HFFc6 (cell line): Measurements from ENCODE around the gene NDEL1. TPM values are rescaled to one million over a fixed set of nuclear protein-coding genes. Genes with fewer than 3 reads are reported as not detected.
"Not testable (repeated sequence)": the region's sequence is repeated elsewhere in the genome, so short reads cannot be mapped to it uniquely, and the experiment has no call there.

Experiments used
- DNase-seq: peaks from one replicate; pipeline ENCODE4 v3.0.0-alpha.2; 2018
- H3K27ac Mint-ChIP-seq: 2 replicates; pipeline ENCODE4 v1.8.0; 2020; ENCODE audit warnings: mild to moderate bottlenecking, mixed read lengths
- H3K27me3 Mint-ChIP-seq: 2 replicates; pipeline ENCODE4 v1.8.0; 2021; ENCODE audit warnings: mild to moderate bottlenecking, moderate library complexity, mixed read lengths; ENCODE audit not compliant: insufficient read depth
- H3K36me3 Mint-ChIP-seq: 2 replicates; pipeline ENCODE4 v1.8.0; 2021; ENCODE audit warnings: low read depth, mixed read lengths
- H3K4me1 Mint-ChIP-seq: 2 replicates; pipeline ENCODE4 v1.8.0; 2020; ENCODE audit warnings: low read depth, mixed read lengths
- H3K4me3 Mint-ChIP-seq: 2 replicates; pipeline ENCODE4 v1.8.0; 2020; ENCODE audit warnings: mild to moderate bottlenecking, moderate library complexity, mixed read lengths
- H3K9me3 Mint-ChIP-seq: 2 replicates; pipeline ENCODE4 v1.8.0; 2020; ENCODE audit warnings: mild to moderate bottlenecking, mixed read lengths
- total RNA-seq, 6 experiments: library from RNA; stranded (reverse); fragmentation: NEBNext Ultra II Directional; extraction: Animal tissue kit (Norgen Biotek cat#: 25700); gene quantifications; 2 replicates in 1 of 6; 3 replicates in 5 of 6; pipeline ENCODE4 v1.2.3, GENCODE V29; 2021
- TF ChIP-seq, protein P1 (sequence below): fragments of 200-600 bp; sonication (generic); IDR thresholded peaks from 2 replicates; pipeline ENCODE4 v1.5.0; 2021; ENCODE audit warnings: antibody characterized with exemption, mild to moderate bottlenecking

NDEL1 gene
- total RNA-seq, 6 experiments from 2014 or later, result 65.4 to 79.1 (median 69.2) TPM

DNA sequence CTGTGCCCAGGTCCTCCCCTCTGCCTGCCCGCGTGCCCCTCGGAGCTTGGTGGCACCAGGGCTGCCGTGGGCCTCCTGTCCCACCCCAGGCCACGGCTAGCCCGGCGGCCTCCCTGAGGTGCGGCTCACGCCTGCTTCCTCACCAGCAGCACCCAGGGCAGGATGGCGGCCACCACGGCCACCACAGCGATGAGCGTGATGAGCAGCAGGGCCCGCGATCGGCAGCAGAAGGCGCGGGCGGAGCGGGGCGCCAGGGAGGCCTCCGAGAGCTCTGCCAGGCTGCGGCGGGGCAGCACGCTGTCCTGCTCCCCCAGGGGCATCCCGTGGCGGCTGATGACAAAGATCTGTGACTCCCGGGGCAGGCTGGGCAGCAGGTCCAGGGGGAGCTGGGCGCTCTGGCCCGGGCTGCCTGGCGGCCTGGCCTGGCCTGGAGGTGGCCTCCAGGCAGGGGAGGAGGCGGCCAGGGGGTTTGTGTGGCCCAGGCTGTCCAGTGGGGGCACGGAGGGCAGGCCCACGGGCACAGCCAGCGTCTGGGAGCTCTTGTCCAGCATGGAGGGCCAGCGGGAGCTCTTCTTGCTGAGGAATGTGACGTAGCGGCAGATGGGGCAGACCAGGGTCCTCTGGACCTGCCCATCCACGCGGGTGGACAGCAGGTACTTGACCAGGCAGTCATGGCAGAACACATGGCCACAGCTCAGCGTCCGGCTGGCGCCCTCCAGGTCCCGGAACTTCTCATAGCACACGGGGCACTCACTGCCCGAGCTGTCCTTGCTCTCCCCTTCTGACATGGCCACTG, 42.8 kb upstream of the NDEL1 start:
- Mint-ChIP-seq H3K27ac (no peak overlapping the region), H3K27me3 (peaks cover 17% of the 10 kb centered on the region), H3K9me3 (no peaks in the 10 kb centered on the region), H3K36me3 (no peaks in the 10 kb centered on the region), H3K4me3 (no peak overlapping the region), H3K4me1 (peaks cover 19% of the 10 kb centered on the region)
- TF ChIP-seq, protein P1, sequence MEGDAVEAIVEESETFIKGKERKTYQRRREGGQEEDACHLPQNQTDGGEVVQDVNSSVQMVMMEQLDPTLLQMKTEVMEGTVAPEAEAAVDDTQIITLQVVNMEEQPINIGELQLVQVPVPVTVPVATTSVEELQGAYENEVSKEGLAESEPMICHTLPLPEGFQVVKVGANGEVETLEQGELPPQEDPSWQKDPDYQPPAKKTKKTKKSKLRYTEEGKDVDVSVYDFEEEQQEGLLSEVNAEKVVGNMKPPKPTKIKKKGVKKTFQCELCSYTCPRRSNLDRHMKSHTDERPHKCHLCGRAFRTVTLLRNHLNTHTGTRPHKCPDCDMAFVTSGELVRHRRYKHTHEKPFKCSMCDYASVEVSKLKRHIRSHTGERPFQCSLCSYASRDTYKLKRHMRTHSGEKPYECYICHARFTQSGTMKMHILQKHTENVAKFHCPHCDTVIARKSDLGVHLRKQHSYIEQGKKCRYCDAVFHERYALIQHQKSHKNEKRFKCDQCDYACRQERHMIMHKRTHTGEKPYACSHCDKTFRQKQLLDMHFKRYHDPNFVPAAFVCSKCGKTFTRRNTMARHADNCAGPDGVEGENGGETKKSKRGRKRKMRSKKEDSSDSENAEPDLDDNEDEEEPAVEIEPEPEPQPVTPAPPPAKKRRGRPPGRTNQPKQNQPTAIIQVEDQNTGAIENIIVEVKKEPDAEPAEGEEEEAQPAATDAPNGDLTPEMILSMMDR, result no peak
- no peak for DNase-seq

DNA sequence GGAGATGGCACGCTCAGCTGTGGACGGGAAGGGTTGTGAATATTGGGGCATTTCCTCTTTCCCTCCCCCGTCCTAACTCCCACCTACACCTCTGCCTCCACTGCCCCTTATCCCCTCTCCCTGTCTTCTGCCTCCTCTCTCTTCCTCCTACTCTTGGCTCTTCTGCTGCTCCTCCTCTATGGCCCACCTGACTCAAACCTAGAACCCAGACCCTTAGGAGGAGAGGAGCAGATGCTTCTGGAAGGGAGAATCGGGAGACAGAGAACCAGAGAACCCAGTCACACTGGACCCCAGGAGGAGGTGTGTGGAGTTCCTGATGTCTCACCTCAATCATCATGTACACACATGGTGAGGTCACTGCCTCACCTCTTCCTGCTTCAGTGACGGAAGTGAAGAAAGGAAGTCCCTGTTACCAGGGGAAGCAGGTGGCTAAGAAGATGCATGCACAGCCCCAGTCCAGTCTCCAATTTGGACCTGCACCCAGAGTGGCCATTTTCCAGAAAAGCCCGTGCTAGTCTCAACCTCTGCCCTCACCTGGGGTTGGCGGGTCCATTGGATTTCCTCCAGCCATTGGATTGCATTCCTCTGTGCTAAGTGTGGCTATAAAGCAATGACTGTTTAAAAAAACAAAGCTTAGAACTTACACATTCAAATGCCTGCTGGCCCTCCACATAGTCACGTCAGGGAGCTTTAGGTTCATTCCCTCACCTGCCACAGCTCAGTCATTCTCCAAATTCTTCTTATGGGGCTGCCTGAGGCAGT, 42.0 kb upstream of the NDEL1 start:
- no peak overlapping the region for H3K4me3 Mint-ChIP-seq
- no peak for DNase-seq
- H3K9me3 Mint-ChIP-seq, result no peaks in the 10 kb centered on the region
- TF ChIP-seq, protein P1, result no peak
- peaks cover 19% of the 10 kb centered on the region for H3K4me1 Mint-ChIP-seq
- H3K27ac Mint-ChIP-seq, result no peak overlapping the region
- H3K36me3 Mint-ChIP-seq, result no peaks in the 10 kb centered on the region
- peaks cover 22% of the 10 kb centered on the region for H3K27me3 Mint-ChIP-seq

DNA sequence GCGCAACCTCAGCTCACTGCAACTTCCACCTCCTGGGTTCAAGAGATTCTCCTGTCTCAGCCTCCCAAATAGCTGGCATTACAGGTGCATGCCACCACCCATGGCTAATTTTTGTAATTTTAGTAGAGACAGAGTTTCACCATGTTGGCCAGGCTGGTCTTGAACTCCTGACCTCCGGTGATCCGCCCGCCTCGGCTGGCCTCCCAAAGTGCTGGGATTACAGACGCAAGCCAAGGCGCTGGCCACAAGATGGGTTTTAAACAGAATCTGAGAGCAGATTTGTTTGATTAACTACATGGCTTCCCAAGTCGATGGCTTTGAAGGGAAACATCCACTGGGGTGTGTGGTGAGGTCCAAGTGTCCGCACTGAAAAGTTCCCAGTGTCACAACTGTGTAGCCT, 41.2 kb upstream of the NDEL1 start:
- H3K4me3 Mint-ChIP-seq, result not testable (repeated sequence)

DNA sequence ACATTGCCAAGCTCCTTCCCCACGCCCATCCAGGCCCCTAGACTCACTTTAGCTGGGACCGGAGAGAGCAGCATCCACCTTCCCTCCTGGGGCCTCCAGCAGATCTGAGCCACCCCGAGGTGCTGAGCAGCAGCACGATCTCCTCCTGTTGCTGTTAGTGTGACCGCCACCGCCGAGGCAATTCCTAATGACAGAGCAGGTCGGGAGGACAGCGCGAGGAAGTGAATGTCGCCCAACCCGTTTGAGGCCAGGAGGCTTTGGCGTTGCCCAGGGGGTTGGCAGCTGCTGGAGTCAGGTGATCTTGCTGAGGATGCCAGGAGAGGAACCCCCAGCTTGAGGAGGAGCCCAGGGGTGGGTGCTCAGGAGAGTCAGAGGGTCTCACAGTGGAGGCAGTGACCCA, 38.0 kb upstream of the NDEL1 start, which contains the start of gene RNF222:
TSS of gene RNF222 (minus strand) at position 192 of the 400 bp plus-strand sequence. CDS start 4,366 bp downstream, outside the sequence.
- Mint-ChIP-seq H3K27me3 (peaks cover 29% of the 10 kb centered on the region), H3K27ac (no peak within 1 kb of the TSS), H3K9me3 (no peaks in the 10 kb centered on the region), H3K36me3 (no peaks in the 10 kb centered on the region), H3K4me3 (no peak within 1 kb of the TSS), H3K4me1 (peaks cover 10% of the 10 kb centered on the region)
- TF ChIP-seq, protein P1, result no peak
- DNase-seq, result no peak

More for the DNA sequence above, 41.2 kb upstream of the NDEL1 start:
- not testable (repeated sequence) for H3K27ac Mint-ChIP-seq, DNase-seq, H3K36me3 Mint-ChIP-seq, H3K9me3 Mint-ChIP-seq
- peaks cover 19% of the 10 kb centered on the region for H3K4me1 Mint-ChIP-seq
- peaks cover 24% of the 10 kb centered on the region for H3K27me3 Mint-ChIP-seq

DNA sequence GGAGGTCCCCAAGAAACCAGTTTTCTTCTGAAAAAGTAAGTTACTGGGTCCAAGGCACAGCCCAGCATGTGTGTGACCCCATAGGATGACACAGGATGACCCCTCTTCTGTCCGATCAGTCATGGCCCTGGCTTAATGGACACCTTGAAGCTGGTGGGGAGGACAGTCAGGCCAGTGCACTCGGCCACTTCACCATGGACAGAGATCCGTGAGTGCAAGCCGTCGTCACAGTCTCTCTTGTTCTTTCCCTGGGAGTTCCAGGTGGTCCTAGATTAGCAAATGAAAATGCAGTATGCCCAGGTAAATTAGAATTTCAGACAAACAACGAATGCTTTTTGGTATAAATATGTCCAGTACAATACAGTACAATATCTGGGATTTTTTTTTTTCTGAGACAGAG, 36.7 kb upstream of the NDEL1 start:
- no peaks in the 10 kb centered on the region for H3K36me3 Mint-ChIP-seq
- H3K27me3 Mint-ChIP-seq, result peaks cover 30% of the 10 kb centered on the region
- no peak overlapping the region for H3K27ac Mint-ChIP-seq
- peaks cover 3% of the 10 kb centered on the region for H3K4me1 Mint-ChIP-seq
- no peak overlapping the region for H3K4me3 Mint-ChIP-seq
- no peaks in the 10 kb centered on the region for H3K9me3 Mint-ChIP-seq
- TF ChIP-seq, protein P1, result no peak
- no peak for DNase-seq

DNA sequence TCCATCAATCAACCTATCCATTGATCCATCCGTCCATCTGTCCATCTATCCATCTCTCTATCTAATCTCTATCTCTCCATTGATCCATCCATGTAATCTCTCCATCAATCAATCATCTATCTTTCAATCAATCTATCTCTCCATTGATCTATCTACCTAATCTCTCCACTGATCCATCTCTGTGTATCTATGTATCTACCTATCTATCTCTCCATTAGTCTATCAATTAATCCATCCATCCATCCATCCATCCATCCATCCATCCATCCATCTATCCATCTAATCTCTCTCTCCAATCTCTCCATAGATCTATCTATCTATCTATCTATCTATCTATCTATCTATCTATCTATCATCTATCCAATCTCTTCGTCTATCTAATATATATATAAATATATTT, 34.6 kb upstream of the NDEL1 start:
- DNase-seq, result no peak
- Mint-ChIP-seq H3K36me3 (no peaks in the 10 kb centered on the region), H3K27me3 (peaks cover 38% of the 10 kb centered on the region), H3K4me3 (no peak overlapping the region), H3K4me1 (no peaks in the 10 kb centered on the region), H3K27ac (no peak overlapping the region), H3K9me3 (no peaks in the 10 kb centered on the region)
- TF ChIP-seq, protein P1, result no peak
